ENCODE results near the gene DEFB123.

- TF ChIP-seq POLR2AphosphoS5 (IDR thresholded peaks at IDR 0.05; ENCODE audit: low read depth, low read length) (no peak), POLR2A (IDR thresholded peaks at IDR 0.05; ENCODE audit: low read depth, low read length) (no peak)
Observed at GRCh38 chr20:31446084-31446819, 5.8 kb downstream of the DEFB123 start.
